A673 (cell line): ENCODE measurements around the gene MTHFD2L. TPM values are rescaled to one million over a fixed set of nuclear protein-coding genes. Genes with fewer than 3 reads are reported as not detected.

Source experiments
- BruUV-seq: library from RNA; stranded (reverse); fragments of 400-500 nt; replicated peaks from 2 replicates; lab custom pipeline; 2021; lab: Mats Ljungman, UMichigan
- CTCF ChIA-PET: fragments of 300-600 bp; sonication (Branson Sonifier 250); formaldehyde crosslinking; loops from one replicate; lab custom pipeline; 2022; ENCODE audit warnings: antibody characterized with exemption; lab: Charles Lee
- POLR2A ChIA-PET: fragments of 300-600 bp; sonication (Branson Sonifier 250); formaldehyde crosslinking; loops from one replicate; lab custom pipeline; 2022; ENCODE audit warnings: antibody characterized with exemption; ENCODE audit not compliant: low non-redundant PET; lab: Charles Lee
- DNase-seq: peaks from one replicate; pipeline ENCODE4 v3.0.0-alpha.2; 2015; ENCODE audit warnings: low spot score
- H3K27ac ChIP-seq: fragments of 200-600 bp; sonication (generic); 2 replicates; pipeline ENCODE4 v1.5.1; 2016; ENCODE audit warnings: mixed run types, low read depth, mild to moderate bottlenecking, mixed read lengths, antibody characterized with exemption, low read length; ENCODE audit not compliant: poor library complexity, severe bottlenecking
- H3K27me3 ChIP-seq: fragments of 200-600 bp; sonication (generic); replicated peaks from 2 replicates; pipeline ENCODE4 v1.6.1; 2017; ENCODE audit warnings: mixed run types, low read depth, mild to moderate bottlenecking, mixed read lengths, antibody characterized with exemption, low read length; ENCODE audit not compliant: insufficient read depth, poor library complexity
- H3K36me3 ChIP-seq: fragments of 200-600 bp; sonication (generic); 2 replicates; pipeline ENCODE4 v1.6.1; 2016; ENCODE audit warnings: mixed run types, mild to moderate bottlenecking, mixed read lengths, antibody characterized with exemption, low read length; ENCODE audit not compliant: insufficient read depth, poor library complexity, severe bottlenecking
- H3K4me1 ChIP-seq: fragments of 200-600 bp; sonication (generic); 2 replicates; pipeline ENCODE4 v1.6.1; 2017; ENCODE audit warnings: mixed run types, mild to moderate bottlenecking, mixed read lengths, antibody characterized with exemption, low read length; ENCODE audit not compliant: insufficient read depth, poor library complexity, severe bottlenecking
- H3K4me3 ChIP-seq: fragments of 200-600 bp; sonication (generic); 2 replicates; pipeline ENCODE4 v1.5.1; 2016; ENCODE audit warnings: low read depth, mixed run types, mild to moderate bottlenecking, mixed read lengths, low read length; ENCODE audit not compliant: poor library complexity, severe bottlenecking
- H3K9me3 ChIP-seq: fragments of 200-600 bp; sonication (generic); 2 replicates; pipeline ENCODE4 v1.6.1; 2016; ENCODE audit warnings: mixed run types, low read depth, mild to moderate bottlenecking, mixed read lengths, antibody characterized with exemption, low read length; ENCODE audit not compliant: poor library complexity, severe bottlenecking
- EZH2 ChIP-seq: fragments of 200-600 bp; sonication (generic); IDR thresholded peaks from 2 replicates; pipeline ENCODE4 v1.6.1; 2017; ENCODE audit warnings: borderline replicate concordance, low read depth, mild to moderate bottlenecking, mixed read lengths, antibody characterized with exemption, low read length; ENCODE audit not compliant: poor library complexity, severe bottlenecking
- intact Hi-C: fragments of 100-400 bp; cut with micrococcal nuclease; formaldehyde crosslinking; loops from one replicate; pipeline ENCODE4 v1.10.0; 2022; ENCODE audit not compliant: unreplicated experiment
- total RNA-seq: library from RNA; stranded (reverse); gene quantifications from 2 replicates; pipeline ENCODE4 v1.2.3, GENCODE V29; 2021
- TF ChIP-seq, protein P1 (sequence below): fragments of 300-800, 200-600 bp; sonication (generic); conservative IDR thresholded peaks from 2 replicates; pipeline ENCODE4 v1.5.1; 2017; ENCODE audit warnings: low read depth, mild to moderate bottlenecking, antibody characterized with exemption, low read length, moderate library complexity, mixed read lengths

Gene MTHFD2L
- total RNA-seq, 1 experiment from 2014 or later: 11.4 TPM

DNA sequence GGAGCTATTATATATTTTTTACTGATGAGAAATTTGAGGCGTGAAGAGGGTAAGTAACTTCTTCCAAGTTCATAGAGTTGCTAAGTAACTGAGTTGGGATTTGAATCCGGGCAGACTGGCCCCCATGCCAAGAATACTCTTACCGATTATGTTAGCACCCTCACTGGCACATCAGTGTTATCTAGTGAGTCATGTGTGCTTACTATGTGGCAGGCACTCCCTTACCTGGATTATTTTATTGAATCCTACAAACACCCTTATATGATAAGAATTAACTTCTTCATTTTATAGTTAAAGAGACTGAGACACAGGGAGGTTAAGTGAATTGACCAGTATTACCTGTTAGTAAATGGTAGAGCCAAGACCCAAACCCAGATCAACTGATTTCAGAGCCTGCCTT, 20.9 kb downstream of the MTHFD2L start:
- no peak overlapping the region for H3K27ac ChIP-seq
- CTCF ChIA-PET: no interaction called here
- no peak for TF ChIP-seq EZH2
- TF ChIP-seq, protein P1, sequence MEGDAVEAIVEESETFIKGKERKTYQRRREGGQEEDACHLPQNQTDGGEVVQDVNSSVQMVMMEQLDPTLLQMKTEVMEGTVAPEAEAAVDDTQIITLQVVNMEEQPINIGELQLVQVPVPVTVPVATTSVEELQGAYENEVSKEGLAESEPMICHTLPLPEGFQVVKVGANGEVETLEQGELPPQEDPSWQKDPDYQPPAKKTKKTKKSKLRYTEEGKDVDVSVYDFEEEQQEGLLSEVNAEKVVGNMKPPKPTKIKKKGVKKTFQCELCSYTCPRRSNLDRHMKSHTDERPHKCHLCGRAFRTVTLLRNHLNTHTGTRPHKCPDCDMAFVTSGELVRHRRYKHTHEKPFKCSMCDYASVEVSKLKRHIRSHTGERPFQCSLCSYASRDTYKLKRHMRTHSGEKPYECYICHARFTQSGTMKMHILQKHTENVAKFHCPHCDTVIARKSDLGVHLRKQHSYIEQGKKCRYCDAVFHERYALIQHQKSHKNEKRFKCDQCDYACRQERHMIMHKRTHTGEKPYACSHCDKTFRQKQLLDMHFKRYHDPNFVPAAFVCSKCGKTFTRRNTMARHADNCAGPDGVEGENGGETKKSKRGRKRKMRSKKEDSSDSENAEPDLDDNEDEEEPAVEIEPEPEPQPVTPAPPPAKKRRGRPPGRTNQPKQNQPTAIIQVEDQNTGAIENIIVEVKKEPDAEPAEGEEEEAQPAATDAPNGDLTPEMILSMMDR: no peak
- H3K27me3 ChIP-seq: no peaks in the 10 kb centered on the region
- POLR2A ChIA-PET: no interaction called here
- H3K4me3 ChIP-seq: no peak overlapping the region
- no peaks in the 10 kb centered on the region for H3K4me1 ChIP-seq
- BruUV-seq: no TSS peak
- no peaks in the 10 kb centered on the region for H3K9me3 ChIP-seq
- intact Hi-C loops: no loop called here
- DNase-seq: no peak
- H3K36me3 ChIP-seq: no peaks in the 10 kb centered on the region

DNA sequence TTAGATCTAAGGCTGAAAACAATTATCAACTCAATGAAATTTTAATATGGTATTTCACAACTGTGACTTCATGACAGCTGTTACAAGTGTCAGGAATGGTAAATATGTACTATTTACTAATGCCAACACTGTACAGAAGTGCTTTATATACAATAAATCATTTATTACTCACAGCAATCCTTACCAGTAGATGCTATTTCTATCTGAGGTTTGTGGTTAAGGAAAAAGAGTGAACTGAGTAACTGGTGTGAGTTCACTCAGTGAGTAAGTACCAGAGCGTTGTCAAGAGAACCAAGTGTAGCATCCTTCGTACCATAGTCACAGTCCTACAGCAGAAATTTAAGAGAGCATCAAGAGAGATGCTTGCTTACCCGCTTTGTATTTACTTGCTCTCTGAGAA, 23.3 kb downstream of the MTHFD2L start:
- Histone ChIP-seq H3K4me1 (no peaks in the 10 kb centered on the region), H3K36me3 (no peaks in the 10 kb centered on the region), H3K27me3 (no peaks in the 10 kb centered on the region), H3K9me3 (no peaks in the 10 kb centered on the region), H3K27ac (no peak overlapping the region), H3K4me3 (no peak overlapping the region)
- intact Hi-C loops: no loop called here
- POLR2A ChIA-PET: no interaction called here
- TF ChIP-seq, protein P1: no peak
- BruUV-seq: no TSS peak
- CTCF ChIA-PET: no interaction called here
- DNase-seq: no peak

DNA sequence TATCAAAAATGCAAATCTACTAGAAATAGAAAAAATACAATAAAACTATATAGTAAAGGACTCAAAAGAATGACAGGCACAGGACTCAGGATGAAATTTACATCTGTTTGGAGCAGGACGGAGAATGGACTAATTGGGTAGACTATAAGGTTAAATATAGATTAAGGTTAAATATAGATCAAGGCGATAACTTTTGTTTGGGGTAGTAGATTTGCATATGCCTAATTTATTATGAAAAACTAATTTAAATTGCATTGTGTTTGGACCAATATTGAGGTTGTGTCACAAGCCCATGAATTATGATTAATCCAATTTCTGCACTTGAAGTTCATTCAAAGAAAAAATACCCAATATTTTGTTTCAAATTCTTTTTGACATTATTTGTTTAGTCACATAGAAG, 31.0 kb downstream of the MTHFD2L start:
- no peak overlapping the region for H3K4me3 ChIP-seq
- DNase-seq: no peak
- ChIA-PET POLR2A (no interaction called here), CTCF (interaction anchor here (0.6 kb wide), 1 partner anchor 131 kb away, joined by 12 read pairs; no protein-coding TSS in a partner anchor)
- no peaks in the 10 kb centered on the region for H3K9me3 ChIP-seq
- H3K27ac ChIP-seq: no peak overlapping the region
- no peaks in the 10 kb centered on the region for H3K27me3 ChIP-seq
- H3K4me1 ChIP-seq: no peaks in the 10 kb centered on the region
- intact Hi-C loops: loop anchor here (1.0 to 5.0 kb wide), 2 partner anchors 122 to 488 kb away; no protein-coding TSS in a partner anchor
- no peaks in the 10 kb centered on the region for H3K36me3 ChIP-seq
- BruUV-seq: no TSS peak
- TF ChIP-seq EZH2: no peak
- TF ChIP-seq, protein P1: no peak
